SHP77 treated with DMSO at 0.1 percent for 48 hours (cell line): ENCODE data around the gene RAB3GAP2.
"Not testable (repeated sequence)": the region's sequence is repeated elsewhere in the genome, so short reads cannot be mapped to it uniquely, and the experiment has no call there.

Experiments
- DNase-seq: peaks from one replicate; lab custom pipeline; 2025; lab: John Stamatoyannopoulos, UW

The RAB3GAP2 gene

DNA sequence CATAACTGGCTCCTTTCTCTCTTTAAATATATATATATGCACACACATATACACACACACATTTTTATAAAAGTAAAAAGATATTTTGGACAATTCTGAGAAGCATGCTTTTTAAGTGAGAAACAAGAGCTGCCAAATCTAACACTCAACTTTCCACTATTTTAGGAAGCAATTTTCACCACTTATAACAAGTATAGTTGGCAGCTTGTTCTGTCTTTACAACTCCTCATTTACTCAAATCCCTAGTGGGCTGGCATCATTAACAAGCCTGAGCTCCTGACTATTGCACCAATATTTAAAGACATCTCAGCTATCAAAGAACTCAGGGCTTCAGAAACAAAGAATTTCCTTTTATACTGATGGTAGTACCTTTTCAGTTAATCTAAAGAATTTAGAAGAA is 76.6 kb downstream of the RAB3GAP2 start:
- no peak for DNase-seq

- DNase-seq: peak; percentile 2
Measured at GRCh38 chr1:220189750-220190347, 82.4 kb downstream of the RAB3GAP2 start.

DNA sequence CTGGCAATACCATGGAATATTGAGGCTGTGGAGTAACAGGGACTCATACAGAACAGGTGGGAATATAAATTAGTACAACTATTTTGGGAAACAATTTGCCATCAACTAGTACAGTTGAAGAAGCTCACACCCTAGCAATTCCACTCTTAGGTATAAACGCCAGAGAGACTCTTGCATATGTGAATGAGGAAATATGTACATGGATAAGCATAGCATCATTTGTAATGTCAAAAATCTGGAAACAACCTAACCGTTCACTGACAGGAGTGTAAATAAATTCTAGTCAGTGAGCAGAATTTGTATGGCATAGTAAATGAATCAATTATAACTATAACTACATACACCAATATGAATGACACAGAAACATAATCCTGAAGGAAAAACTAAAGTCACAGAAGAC is 83.7 kb downstream of the RAB3GAP2 start:
- DNase-seq: no peak

GRCh38 chr1:220186752-220187151 is 85.5 kb downstream of the RAB3GAP2 start:
- no peak for DNase-seq

- no peak for DNase-seq
Measured at GRCh38 chr1:220184506-220184905, 87.7 kb downstream of the RAB3GAP2 start.

- DNase-seq: no peak
Measured at GRCh38 chr1:220182656-220183055, 89.6 kb downstream of the RAB3GAP2 start.

DNA sequence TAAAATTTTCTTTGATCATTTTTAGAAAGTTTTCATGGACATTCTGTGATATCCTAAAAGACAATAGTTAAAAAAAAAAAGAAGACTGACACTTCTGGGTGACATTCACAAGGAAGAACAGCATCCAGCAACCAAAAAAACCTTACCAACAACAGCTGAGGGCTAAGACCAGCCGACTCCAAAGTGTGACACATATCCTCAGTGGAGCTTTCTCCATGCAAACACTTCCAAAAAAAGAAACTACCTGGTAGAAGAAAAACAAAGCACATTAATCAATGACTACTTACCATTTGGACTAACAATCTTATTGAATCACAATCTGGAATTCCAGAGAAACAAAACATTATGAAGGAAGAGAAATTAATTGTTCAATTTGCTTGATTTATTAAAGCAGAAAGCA is 90.1 kb downstream of the RAB3GAP2 start:
- DNase-seq: no peak

- DNase-seq: no peak
Measured at GRCh38 chr1:220176540-220176939, 95.7 kb downstream of the RAB3GAP2 start.

- DNase-seq: no peak
Measured at GRCh38 chr1:220170836-220171526, 101.3 kb downstream of the RAB3GAP2 start.

DNA sequence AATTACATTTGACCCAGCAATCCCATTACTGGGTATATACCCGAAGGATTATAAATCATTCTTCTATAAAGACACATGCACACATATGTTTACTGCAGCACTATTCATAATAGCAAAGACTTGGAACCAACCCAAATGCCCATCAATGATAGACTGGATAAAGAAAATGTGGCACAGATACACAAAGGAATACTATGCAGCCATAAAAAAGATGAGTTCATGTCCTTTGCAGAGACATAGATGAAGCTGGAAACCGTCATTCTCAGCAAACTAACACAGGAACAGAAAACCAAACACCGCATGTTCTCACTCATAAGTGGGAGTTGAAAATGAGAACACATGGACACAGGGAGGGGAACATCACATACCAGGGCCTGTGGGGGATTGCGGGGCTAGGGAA is 102.4 kb downstream of the RAB3GAP2 start:
- not testable (repeated sequence) for DNase-seq

GRCh38 chr1:220166853-220167252 is 105.4 kb downstream of the RAB3GAP2 start:
- no peak for DNase-seq

DNA sequence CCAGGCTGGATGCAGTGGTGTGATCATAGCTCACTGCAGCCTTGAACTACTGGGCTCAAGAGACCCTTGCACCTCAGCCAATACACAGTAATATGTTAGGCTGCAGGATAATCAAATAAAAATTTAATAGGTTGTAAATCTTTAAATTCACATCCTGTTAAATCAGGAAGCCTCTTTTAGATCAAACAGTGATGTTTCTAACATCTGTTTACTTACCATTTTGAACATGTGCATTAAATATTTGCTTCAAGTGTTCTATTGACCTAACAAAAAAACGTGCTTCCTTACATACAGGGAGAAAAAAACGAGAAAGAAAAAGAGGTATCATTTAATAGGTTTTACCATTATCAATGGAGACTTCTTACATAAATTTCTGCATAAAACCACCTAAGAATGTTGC is 107.7 kb downstream of the RAB3GAP2 start:
- DNase-seq: no peak

DNA sequence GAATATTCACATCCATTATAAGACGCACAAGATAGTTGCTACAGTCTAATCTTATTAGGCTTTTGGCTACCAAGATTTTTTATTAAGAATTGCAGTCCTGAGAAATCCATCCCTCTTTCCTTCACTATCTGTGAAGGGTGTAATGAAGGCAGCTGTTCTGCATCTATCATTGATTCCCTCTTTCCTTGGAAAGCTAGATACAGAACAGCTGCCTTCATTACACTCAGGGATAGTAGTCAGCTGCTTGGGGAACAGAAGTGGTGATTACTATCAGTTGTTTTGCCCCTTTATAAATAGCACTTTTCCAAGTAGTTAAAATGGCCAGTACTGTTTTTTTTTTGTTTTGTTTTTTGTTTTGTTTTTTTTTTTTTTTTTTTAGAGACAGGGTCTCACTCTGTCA is 108.1 kb downstream of the RAB3GAP2 start:
- no peak for DNase-seq

DNA sequence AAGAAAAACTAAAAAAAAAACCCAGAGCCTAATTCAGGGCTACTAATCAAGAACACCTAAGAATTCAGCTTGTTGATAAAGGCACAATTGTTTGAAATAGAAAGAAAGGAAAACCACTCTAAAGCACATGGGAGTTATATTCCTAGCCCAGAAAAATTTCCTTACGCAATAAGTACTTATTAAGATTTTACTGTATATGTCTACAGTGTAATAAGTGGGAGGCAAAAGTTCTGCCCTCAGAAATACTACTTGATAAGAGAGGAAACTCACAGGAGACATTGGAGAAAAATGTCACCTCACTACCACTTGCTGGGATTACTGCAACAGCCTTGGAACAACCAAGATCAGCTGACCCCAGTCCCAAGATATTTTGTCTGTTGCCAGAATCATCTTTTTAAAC is 112.2 kb downstream of the RAB3GAP2 start:
- no peak for DNase-seq

DNA sequence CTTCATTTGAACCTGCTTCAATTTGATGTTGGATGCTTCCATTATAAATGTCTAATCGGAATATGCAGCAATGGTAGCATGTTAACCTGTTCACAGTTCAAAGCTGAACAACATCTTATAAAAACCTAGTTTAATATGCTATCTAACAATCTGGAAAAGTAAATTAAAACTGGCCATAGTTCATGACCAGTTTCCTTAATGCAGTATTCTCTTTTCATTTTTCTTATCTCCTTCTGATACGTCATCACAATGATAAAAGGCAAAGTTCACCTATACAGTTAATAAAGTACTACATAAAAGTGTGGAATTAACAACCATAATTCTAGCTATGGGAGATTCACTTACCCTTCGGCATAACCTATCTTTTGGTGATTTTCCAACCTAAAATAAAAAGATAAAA is 113.2 kb downstream of the RAB3GAP2 start:
- DNase-seq: no peak

DNA sequence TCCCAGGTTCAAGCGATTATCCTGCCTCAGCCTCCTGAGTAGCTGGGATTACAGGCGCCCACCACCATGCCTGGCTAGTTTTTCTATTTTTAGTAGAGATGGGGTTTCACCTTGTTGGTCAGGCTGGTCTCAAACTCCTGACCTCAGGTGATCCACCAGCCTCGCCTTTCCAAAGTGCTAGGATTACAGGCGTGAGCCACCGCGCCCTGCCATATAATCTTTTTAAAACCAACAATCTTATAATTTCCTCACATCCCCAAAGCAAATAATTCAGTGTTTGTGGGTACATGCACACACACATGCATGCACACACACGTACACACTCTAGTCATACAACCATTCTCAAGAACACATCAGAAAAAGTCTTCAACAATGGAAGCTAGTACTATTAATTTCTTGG is 113.7 kb downstream of the RAB3GAP2 start:
- DNase-seq: not testable (repeated sequence)

- no peak for DNase-seq
Measured at GRCh38 chr1:220157738-220158137, 114.5 kb downstream of the RAB3GAP2 start.

GRCh38 chr1:220156620-220157146 is 115.6 kb downstream of the RAB3GAP2 start:
- DNase-seq: no peak

GRCh38 chr1:220153147-220153546 is 119.1 kb downstream of the RAB3GAP2 start:
- no peak for DNase-seq

GRCh38 chr1:220151454-220151853 is 120.8 kb downstream of the RAB3GAP2 start:
- DNase-seq: no peak

GRCh38 chr1:220149742-220150141 is 122.5 kb downstream of the RAB3GAP2 start:
- DNase-seq: no peak

DNA sequence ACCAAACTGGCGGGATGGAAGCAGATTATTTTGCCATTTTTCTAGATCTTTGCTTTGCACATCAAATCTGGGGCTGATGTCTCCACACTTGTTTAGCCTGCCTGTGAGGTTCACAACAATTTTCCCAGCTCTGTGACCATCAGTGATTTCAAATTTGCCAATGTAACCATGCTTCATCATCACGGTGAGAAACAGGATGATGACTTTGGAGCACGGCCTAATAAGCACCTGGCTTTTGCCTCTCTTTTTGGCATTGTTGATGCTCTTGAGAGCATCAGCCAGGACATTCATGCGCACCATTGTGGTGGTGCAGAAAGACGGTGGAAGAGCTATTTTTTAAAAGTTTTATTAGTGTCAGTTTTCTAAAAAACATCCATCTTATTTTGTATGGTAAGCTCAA is 128.2 kb downstream of the RAB3GAP2 start:
- DNase-seq: no peak

DNA sequence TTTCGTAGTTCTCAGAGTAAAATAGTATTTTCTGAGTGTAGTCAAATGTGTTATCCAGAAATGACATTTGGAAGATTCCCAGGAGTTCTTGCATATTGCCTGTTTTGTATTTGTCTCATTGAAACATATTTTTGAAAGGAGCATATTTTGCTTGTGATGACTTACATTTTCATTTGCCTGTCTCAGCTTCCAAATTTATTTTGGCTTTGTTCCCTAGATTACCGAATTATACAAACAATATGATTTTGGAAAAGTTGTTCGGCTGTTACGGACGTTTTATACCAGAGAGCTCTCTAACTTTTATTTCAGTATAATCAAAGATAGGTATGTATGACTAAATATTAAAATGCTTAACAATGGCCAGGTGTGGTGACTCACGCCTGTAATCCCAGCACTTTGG is 132.3 kb downstream of the RAB3GAP2 start:
- DNase-seq: no peak
